EH (cell line): ENCODE measurements around the gene SCG5.
A peak's percentile ranks its signal among the peaks of the same experiment; 100 is the strongest.

ENCODE experiments used
- DNase-seq: peaks from one replicate; pipeline ENCODE4 v3.0.0-alpha.2; 2015; ENCODE audit warnings: low read depth

The SCG5 gene

GRCh38 chr15:32691689-32692038 is 50.2 kb downstream of the SCG5 start:
- no peak for DNase-seq

GRCh38 chr15:32692286-32692685 is 50.8 kb downstream of the SCG5 start:
- DNase-seq: no peak

GRCh38 chr15:32694222-32694983 is 52.9 kb downstream of the SCG5 start:
- no peak for DNase-seq

GRCh38 chr15:32698773-32699390 is 57.4 kb downstream of the SCG5 start:
- peak; percentile 35 for DNase-seq

- no peak for DNase-seq
These were observed 59.1 kb downstream of the SCG5 start for GRCh38 chr15:32700501-32701150.

- peak; percentile 53 for DNase-seq
These were observed 60.4 kb downstream of the SCG5 start for GRCh38 chr15:32701863-32702262.

GRCh38 chr15:32704395-32704981 is 63.0 kb downstream of the SCG5 start:
- peak; percentile 94 for DNase-seq

GRCh38 chr15:32705446-32705845 is 63.9 kb downstream of the SCG5 start:
- DNase-seq: no peak

GRCh38 chr15:32706704-32707103 is 65.2 kb downstream of the SCG5 start:
- DNase-seq: peak; percentile 94

GRCh38 chr15:32707436-32707835 is 65.9 kb downstream of the SCG5 start:
- DNase-seq: no peak

- DNase-seq: no peak
These were observed 68.0 kb downstream of the SCG5 start for GRCh38 chr15:32709295-32710033.

GRCh38 chr15:32715276-32715675 is 73.8 kb downstream of the SCG5 start:
- DNase-seq: peak; percentile 66

- DNase-seq: no peak
These were observed 74.9 kb downstream of the SCG5 start for GRCh38 chr15:32716216-32716914.

GRCh38 chr15:32716915-32717425 is 75.5 kb downstream of the SCG5 start:
- DNase-seq: no peak

- DNase-seq: peak; percentile 89
These were observed 76.1 kb downstream of the SCG5 start, which contains the start of gene GREM1 for GRCh38 chr15:32717426-32718226. GREM1 (plus strand) TSS chr15:32718004; CDS start chr15:32730691, 12,687 bp downstream.

GRCh38 chr15:32718227-32718820 is 76.8 kb downstream of the SCG5 start:
- peak; percentile 51 for DNase-seq

GRCh38 chr15:32718821-32719716 is 77.6 kb downstream of the SCG5 start:
- DNase-seq: peak; percentile 42

GRCh38 chr15:32721596-32721995 is 80.1 kb downstream of the SCG5 start:
- peak; percentile 68 for DNase-seq

GRCh38 chr15:32722136-32722535 is 80.6 kb downstream of the SCG5 start:
- DNase-seq: peak; percentile 55
